ENCODE data around the gene PAN2.
"Not testable (repeated sequence)": the region's sequence is repeated elsewhere in the genome, so short reads cannot be mapped to it uniquely, and the experiment has no call there.

PAN2 gene

DNA sequence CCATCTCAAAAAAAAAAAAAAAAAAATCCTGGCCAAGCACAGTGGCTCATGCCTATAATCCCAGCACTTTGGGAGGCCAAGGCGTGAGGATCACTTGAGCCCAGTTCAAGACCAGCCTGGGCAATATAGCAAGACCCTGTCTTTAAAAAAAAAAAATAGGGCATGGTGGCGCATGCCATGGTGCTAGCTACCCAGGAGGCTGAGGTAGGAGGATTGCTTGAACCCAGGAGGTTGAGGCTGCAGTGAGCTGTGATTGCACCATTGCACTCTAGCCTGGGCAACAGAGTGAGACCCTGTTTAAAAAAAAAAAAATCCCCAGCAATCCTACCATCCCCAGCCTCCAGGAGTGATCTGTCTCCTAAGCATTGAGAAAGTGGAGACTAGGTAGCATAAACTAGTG, 8.5 kb upstream of the PAN2 start:
- DNase-seq (ENCODE audit: low read depth in 3 of 3, low spot score in 1 of 3): not testable (repeated sequence)

DNA sequence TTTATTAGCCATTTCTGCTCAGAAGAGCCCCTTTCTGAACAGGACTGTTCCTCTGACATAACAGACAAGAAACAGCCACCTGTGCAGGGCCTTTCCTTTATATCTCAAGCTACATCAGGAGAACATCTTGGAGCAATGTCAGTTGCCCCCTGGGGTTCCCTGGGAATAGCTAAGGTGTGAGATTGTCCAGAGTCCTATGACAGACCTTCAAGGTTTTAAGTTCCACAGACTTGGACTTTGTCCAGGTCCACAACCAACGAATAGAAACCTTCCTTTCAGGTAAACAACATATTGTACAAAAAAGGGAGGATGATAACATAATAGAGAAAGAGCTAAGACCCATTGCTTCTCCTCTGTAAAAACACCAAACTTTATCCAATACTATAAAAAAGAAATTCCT, 7.8 kb upstream of the PAN2 start:
- no peak for DNase-seq (ENCODE audit: low read depth in 3 of 3, low spot score in 1 of 3)

DNA sequence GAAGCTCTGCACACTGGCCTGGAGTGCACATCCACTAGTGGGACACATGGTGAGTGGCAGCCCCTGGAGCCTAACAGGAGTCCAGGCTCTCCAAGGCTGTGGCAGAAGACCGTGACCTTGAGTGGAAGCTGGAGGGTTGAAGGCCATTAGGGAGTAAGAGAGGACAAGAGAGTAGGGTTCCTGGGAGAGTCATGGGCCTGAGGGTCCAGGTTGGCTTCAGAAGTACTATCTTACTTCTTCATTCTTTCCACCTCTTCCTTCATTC, 5.3 kb upstream of the PAN2 start:
- no peak for DNase-seq (ENCODE audit: low read depth in 3 of 3, low spot score in 1 of 3)

DNA sequence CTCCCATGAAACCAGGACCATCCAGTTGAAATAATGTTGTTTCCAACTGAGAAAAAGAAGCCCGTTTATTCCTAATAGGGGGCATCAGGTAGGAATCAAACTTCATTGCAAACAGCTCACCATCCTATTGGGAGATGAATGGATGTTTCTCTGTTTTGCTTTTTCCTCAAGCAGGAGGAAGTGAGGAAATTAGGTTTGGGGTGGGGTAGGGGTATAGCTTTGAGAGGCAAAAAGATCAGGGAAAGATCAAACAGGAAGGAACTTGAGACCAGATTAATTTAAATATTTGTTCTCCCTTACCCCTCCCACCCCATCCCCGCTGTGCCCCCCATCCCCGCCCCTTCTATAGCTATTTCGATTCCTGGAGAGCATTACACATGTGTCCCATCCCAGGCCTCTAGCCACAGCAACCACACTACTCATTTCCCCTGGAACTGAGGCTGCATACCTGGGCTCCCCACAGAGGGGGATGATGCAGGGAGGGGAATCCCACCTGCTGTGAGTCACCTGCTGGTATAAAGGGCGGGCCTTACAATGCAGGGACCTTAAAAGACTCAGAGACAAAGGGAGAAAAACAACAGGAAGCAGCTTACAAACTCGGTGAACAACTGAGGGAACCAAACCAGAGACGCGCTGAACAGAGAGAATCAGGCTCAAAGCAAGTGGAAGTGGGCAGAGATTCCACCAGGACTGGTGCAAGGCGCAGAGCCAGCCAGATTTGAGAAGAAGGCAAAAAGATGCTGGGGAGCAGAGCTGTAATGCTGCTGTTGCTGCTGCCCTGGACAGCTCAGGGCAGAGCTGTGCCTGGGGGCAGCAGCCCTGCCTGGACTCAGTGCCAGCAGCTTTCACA, 4.7 kb upstream of the PAN2 start, which contains the start of gene IL23A:
Gene IL23A (plus strand): TSS at position 577 of the 850 bp plus-strand sequence. CDS start 161 bp downstream, at position 738.
- DNase-seq (ENCODE audit: low read depth in 3 of 3, low spot score in 1 of 3): peak; percentile 66 to 81 (median 72)

DNA sequence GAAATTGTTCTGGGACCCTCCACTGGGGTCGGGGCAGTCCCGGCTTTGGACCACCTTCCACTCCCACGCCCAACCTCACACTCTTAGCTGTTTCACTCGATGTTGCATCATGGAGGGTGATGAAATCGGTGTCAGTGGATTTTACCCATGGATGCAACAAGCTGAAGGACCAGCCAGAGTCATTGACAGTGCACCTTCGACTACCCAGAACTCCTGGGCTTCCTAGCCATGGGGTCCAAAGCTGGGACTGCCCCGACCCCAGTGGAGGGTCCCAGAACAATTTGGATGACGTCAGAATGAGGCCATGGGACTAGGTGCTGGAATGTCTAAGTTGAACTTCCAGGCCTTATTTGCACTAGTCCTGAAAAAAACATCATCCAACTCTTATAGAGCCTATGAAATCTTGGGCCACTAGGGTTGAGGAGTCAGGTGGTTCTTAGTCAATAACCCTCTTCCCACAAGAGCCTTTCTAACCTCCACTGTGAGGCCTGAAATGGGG, 4.0 kb upstream of the PAN2 start:
- no peak for DNase-seq (ENCODE audit: low read depth in 3 of 3, low spot score in 1 of 3)

DNA sequence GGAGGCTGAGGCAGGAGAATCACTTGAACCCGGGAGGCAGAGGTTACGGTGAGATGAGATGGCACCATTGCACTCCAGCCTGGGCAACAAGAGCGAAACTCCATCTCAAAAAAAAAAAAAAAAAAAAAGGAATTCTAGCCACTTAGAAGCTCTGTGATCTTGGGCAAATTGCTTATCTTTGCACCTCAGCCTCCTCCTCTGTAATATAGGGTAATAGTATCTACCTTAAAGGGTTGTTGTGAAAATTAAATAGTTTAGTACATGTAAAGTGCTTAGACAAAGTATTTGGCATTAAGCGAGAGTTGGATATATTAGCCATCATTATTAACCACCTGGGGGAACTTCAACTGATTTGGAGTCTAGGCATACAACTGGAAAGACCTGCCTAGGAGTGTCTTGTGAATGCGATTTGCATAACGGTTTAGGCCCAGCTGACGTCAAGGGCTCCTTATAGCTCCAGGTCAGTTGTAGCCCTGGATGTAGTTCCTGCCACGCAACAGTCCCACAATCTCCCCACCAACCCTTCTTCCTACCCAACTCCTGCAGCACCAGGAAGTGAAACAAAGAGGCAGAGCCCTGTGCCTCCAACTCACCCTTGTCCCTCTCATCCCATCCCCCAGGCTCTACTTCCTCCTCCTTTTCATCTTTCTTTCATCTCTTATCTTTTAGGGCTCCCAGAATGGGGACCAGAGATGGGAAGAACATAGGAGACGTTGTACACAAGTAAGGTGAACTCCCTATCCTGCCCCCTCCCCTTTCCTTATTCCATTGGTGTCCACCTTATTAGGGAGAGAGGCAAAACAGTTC, 2.8 kb upstream of the PAN2 start:
- no peak for DNase-seq (ENCODE audit: low read depth in 3 of 3, low spot score in 1 of 3)

DNA sequence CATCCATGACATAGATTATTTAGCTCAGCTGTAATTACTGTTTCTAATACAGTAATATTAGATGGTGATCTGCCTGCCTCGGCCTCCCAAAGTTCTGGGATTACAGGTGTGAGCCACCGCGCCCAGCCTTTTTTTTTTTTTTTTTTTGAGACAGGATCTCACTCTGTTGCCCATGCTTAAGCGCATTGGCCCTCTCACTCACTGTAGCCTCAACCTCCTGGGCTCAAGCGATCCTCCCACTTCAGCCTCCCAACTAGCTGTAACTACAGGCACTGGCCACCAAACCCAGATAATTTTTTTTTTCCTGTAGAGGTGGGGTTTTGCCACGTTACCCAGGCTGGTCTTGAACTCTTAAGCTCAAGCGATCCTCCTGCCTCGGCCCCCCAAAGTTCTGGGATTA, 1.7 kb upstream of the PAN2 start:
- DNase-seq (ENCODE audit: low read depth in 3 of 3, low spot score in 1 of 3): not testable (repeated sequence)

DNA sequence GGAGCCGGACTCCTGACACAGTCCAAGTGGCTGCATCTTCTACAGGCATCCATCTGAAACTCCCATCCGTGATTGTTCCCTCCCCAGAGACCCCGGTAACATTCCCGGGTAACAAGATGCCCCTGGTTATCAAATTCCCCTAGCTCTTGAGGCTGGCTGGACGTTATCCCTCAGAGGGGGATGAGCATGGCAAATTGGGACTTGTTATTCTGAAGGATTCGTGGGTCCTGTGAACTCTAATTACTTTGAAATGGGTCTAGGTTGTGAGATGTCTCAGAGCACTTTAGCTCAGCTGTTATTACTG, 642 bp upstream of the PAN2 start:
- no peak for DNase-seq (ENCODE audit: low read depth in 3 of 3, low spot score in 1 of 3)

DNA sequence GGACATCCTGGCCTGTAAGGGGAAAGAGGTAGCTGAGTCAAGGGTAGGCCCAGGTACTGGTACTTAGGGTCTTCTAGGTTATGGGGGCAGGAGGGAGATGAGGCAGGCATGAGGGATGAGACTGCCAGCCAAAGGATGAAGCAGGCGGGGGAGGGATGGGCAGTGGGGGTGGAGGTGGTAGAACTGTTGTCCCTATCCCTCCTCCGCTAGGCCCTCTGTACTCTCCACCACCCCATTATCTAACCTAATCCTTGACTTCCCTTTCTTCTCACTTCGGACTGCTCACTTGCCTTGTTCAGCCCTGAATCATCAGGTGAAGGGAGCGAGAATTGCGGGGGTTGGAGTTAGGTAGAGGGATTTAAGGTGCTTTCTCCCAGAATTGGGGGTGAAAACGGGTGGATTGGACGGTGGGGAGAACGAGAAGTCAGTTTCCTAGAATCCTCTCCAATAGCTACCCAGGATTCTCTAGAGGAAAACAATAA, 562 bp downstream of the PAN2 start:
- no peak for DNase-seq (ENCODE audit: low read depth in 3 of 3, low spot score in 1 of 3)

DNA sequence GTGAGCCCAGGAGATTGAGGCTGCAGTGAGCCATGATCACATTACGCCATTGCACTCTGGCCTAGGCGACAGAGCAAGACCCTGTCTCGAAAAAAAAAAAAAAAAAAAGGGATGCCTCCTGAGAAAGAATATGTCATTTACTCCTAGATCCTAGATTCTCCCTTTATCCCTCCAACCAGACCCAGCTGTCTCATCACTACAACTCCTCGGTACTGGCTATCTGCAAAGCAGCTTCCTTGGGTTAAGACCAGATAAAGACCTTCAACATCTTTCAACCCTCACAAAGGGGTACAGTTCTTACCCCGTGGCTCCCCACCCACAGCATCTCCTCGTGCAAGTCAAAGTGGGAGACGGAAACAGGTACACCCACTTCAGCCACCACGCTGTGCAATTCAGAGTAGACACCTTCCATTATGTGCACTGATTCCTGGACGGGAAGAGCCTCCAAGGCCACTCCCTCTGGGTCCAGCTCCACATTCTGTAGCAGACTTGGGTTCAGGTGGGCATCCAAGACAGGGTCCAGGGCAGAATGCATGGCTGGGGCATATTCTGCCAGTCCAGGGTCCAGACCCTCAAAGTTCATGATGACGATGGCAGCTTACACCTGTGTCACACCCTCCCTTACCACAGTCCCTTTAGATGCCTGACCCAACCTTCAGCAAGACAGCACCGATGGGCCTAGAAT, 1.1 kb downstream of the PAN2 start:
- DNase-seq (ENCODE audit: low read depth in 3 of 3, low spot score in 1 of 3): no peak

DNA sequence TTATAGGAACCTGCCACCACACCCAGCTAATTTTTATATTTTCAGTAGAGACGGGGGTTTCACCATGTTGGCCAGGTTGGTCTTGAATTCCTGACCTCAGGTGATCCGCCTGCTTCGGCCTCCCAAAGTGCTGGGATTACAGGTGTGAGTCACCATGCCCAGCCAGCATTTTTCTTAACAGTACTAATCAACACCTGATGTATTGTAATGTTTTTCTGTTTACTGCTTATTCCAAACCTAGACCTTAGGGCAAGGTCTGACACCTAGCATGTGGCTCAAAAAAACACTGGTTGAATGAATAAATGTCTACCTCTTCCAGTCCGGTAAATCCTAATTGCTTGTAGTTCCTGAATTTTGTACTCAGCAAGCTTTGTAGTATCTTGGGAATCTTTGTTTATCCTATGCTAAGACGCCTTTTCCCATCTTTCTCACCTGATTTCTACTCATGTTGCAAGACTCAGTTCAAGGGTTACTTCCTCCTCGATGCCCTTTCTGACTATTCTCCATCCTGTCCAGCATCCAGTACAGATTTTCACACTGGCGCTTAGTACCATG, 2.8 kb downstream of the PAN2 start:
- no peak for DNase-seq (ENCODE audit: low read depth in 3 of 3, low spot score in 1 of 3)

DNA sequence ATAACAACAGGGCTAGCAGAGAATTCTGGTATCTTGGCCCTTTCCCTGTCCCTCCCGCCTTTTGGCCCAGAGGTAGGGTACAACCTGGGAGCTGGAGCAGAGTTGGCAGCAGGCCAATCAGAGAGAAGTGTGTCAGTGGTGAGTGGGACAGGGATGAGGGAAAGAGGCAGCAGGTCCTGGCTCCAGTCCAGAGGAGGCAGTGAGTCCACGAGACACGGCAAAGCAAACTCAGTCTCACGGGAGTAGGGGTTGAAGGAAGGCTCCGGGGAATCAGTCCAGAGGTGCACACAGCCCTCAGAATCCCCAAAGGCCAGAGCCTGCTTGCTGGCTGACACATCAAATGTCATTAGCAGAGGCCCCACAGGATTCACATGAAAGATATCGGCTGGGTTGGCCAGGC, 7.3 kb downstream of the PAN2 start:
- DNase-seq (ENCODE audit: low read depth in 3 of 3, low spot score in 1 of 3): no peak

DNA sequence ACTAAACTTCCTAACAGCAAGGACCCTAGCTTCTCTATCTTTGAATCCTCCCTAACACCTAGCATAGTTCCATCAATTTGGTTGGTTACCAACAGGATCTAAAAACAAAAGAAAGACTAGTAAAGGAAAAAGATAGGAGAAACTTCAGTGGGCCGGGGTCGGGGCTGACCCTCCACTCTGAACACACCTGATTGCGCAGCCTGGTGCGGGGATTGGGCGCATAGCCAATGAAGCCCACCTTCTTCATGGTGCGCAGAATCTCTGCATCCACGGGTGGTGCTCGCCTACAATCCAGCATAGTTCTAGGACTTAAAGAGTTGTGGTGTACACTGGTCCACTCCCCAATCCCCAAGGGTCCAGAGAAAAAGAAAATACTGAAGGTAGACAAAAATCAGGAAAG, 7.7 kb downstream of the PAN2 start:
- no peak for DNase-seq (ENCODE audit: low read depth in 3 of 3, low spot score in 1 of 3)

DNA sequence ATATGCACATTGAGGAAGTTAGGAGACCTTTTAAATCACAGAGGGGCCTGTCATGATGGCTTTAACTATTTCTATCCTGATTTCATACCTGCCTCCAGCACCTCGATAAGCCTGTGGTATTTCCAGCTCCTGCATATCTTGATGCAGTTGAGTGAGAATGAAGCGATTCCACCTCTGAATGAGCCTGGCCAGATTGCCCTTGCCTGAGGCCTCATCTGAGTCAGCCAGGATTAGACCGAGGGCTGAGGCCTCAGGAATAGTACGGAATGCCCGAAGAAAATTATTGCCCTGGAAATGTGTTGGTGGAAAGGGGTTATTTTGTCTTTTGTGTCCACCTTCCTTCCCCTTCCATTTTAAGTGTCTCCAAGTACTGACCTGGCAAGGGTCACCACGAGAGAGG, 9.6 kb downstream of the PAN2 start:
- no peak for DNase-seq (ENCODE audit: low read depth in 3 of 3, low spot score in 1 of 3)

DNA sequence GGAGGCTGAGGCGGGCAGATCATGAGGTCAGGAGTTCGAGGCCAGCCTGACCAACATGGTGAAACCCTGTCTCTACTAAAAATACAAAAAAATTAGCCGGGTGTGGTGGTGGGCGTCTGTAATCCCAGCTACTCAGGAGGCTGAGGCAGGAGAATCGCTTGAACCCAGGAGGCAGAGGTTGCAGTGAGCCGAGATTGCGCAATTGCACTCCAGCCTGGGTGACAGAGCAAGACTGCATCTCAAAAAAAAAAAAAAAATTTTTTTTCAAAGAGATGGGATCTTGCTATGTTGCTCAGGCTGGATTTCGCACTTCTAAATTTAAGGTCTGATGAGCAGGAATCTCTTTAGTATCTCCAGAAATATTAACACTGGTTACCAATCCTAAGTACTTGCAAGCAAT, 12.2 kb downstream of the PAN2 start:
- DNase-seq (ENCODE audit: low read depth in 3 of 3, low spot score in 1 of 3): not testable (repeated sequence)

DNA sequence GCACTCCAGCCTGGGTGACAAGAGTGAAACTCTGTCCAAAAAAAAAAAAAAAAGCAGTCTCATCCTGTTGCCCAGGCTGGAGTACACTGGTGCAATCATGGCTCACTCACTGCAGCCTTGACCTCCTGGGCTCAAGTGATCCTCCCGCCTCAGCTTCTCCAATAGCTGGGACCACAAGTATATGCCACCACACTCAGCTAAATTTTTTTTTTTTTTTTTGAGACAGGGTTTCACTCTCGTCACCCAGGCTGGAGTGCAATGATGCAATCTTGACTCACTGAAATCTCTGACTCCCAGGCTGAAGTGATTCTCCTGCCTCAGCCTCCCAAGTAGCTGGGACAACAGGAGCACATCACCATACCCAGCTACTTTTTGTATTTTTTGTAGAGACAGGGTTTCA, 12.8 kb downstream of the PAN2 start:
- no peak for DNase-seq (ENCODE audit: low read depth in 3 of 3, low spot score in 1 of 3)

DNA sequence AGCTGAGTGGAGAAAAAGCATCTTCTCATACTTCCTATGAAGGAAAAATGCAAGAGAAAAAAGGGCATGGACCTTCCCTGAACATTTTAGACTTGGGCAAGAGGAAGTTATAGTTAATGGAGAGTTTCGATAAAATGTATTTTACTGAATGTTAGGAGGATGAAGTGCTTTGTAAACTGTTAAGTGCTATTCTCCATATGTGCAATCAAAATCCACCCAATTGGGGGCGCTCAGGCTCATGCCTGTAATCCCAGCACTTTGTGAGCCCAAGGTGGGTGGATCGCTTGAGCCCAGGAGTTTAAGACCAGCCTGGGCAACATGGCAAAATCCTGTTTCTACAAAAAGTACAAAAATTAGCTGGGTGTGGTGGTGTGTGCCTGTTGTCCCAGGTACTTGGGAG, 16.1 kb downstream of the PAN2 start:
- no peak for DNase-seq (ENCODE audit: low read depth in 3 of 3, low spot score in 1 of 3)

DNA sequence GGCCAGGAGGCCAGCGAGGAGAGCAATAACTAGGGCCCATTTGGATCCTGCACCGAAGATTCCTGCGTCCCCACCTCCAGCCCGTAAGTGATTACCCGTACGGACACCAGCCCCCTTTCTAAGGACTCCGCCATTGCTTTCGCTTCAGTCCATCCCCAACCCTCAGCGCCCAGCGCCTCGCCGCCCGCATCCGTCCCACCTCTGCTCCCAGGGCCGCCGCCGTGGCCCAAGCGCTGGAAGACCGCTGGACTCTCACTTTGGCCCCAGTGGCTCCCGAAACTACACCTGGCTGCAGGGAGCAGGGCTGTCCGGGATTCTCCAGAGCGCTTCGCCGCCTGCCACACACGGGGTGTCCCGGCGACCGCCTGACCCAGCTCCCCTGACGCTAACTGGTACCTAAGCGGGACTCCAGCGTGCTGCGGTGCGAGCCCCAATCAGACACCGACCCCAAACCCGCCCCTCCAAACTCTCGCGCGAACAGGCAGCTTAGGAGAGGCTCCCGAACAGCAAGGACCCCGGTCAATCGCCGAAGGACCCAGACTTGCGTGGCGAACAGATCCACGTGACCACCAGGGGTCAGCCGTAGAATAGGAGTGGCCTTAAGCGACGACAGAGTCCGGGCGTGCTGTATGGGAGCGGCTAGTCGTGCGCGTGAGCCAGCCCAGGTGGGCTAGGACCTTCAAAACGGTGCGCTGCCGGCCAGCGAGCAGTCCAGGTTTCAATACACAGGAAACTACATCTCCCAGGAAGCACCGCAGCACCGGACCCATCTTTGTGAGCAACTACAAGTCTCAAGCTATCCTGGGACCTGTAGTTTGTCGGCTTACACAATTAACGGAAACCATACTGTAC, 18.0 kb downstream of the PAN2 start, which contains the start of gene CNPY2:
Gene CNPY2 (minus strand): TSS at position 367 of the 852 bp plus-strand sequence. CDS start 771 bp downstream, outside the sequence.
- DNase-seq (ENCODE audit: low read depth in 3 of 3, low spot score in 1 of 3): peak; percentile 75 to 78 (median 76)

DNA sequence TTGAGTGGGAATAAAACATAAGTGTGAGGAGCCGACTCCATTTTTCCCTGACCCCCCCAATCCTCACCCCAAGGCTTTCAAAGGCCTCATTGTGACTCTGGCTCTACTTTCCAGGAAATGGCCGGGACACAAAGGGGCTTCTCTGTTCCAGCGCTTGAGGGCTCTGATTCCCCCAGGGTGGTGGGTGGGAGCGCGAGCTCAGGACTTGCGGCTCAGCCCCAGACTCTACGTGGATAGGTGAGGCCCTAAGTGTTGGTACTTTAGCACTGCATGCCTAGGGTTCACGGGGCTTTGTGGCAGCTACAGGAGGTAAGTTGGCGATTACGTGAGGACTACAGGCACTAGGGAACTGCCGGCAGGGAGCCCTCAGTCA, 18.6 kb downstream of the PAN2 start:
- DNase-seq (ENCODE audit: low read depth in 3 of 3, low spot score in 1 of 3): no peak

DNA sequence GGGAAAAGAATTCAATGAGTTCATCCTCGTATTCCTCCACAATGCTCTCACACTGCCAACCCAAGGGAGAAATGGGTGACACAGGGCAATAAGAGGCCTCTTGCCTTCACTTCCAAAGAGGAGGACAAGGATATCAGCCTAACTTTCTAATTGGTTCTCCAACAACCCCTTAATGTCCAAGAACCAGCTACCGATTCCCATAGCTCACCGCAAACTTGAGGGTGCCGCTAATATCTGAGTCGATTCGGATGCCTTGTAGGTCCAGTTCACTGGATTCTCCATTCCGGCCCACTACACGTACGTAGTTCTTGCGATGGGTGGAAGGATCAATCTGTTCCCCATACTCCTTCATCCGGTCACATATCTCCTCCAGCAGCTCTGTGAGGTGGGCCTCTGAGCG, 22.8 kb downstream of the PAN2 start:
- DNase-seq (ENCODE audit: low read depth in 3 of 3, low spot score in 1 of 3): no peak

DNA sequence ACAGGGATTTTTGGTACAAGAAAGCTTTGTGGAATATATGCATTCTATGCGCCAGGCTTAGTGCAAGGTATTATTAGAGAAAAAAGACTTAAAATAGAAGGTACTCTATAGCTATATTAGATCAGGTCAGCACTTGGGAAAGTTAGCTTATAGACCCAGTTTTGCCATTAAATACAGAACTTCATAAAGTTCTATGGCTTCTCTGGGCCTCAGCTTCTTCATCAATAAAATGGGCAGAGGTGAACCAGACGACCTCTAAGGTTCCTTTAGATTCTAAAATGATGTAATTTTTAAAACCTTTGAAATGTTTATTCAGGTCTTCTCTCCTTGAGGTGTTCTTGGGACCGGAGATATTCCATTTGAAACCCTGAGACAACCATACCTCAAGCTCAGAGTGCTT, 25.1 kb downstream of the PAN2 start:
- no peak for DNase-seq (ENCODE audit: low read depth in 3 of 3, low spot score in 1 of 3)
